GM18867 (cell line): ENCODE measurements around the gene PDAP1.
A peak's percentile ranks its signal among the peaks of the same experiment; 100 is the strongest.
"Not testable (repeated sequence)": the region's sequence is repeated elsewhere in the genome, so short reads cannot be mapped to it uniquely, and the experiment has no call there.

ENCODE experiments used
- ATAC-seq: cut with Tn5 transposase; IDR thresholded peaks from one replicate; pipeline ENCODE4 v1.9.1; 2021; ENCODE audit warnings: mild to moderate bottlenecking, moderate library complexity; ENCODE audit not compliant: unreplicated experiment

The PDAP1 gene

GRCh38 chr7:99428972-99429566 lies 20.7 kb upstream of the PDAP1 start:
- ATAC-seq: no peak

GRCh38 chr7:99424932-99425730 lies 16.7 kb upstream of the PDAP1 start:
- ATAC-seq: no peak

- no peak for ATAC-seq
These were observed 14.2 kb upstream of the PDAP1 start for GRCh38 chr7:99422625-99423024.

- no peak for ATAC-seq
These were observed 13.8 kb upstream of the PDAP1 start for GRCh38 chr7:99422186-99422585.

GRCh38 chr7:99420986-99421385 lies 12.6 kb upstream of the PDAP1 start:
- no peak for ATAC-seq

- no peak for ATAC-seq
These were observed 11.8 kb upstream of the PDAP1 start for GRCh38 chr7:99420213-99420612.

- ATAC-seq: no peak
These were observed 11.1 kb upstream of the PDAP1 start for GRCh38 chr7:99419323-99420021.

- no peak for ATAC-seq
These were observed 9.9 kb upstream of the PDAP1 start for GRCh38 chr7:99418260-99418659.

- not testable (repeated sequence) for ATAC-seq
These were observed 7.2 kb upstream of the PDAP1 start for GRCh38 chr7:99415513-99416127.

- no peak for ATAC-seq
These were observed 2.2 kb upstream of the PDAP1 start for GRCh38 chr7:99410635-99411034.

GRCh38 chr7:99409806-99410205 lies 1.4 kb upstream of the PDAP1 start:
- ATAC-seq: no peak

- peak; percentile 8 for ATAC-seq
These were observed 785 bp upstream of the PDAP1 start for GRCh38 chr7:99409192-99409572.

- peak; percentile 4 for ATAC-seq
These were observed 472 bp downstream of the PDAP1 start for GRCh38 chr7:99407872-99408378.

GRCh38 chr7:99406557-99406956 lies 1.8 kb downstream of the PDAP1 start:
- ATAC-seq: no peak

GRCh38 chr7:99404977-99405320 lies 3.4 kb downstream of the PDAP1 start:
- no peak for ATAC-seq

- no peak for ATAC-seq
These were observed 4.0 kb downstream of the PDAP1 start for GRCh38 chr7:99404235-99404976.

GRCh38 chr7:99403764-99404163 lies 4.6 kb downstream of the PDAP1 start:
- no peak for ATAC-seq

- no peak for ATAC-seq
These were observed 5.5 kb downstream of the PDAP1 start for GRCh38 chr7:99402854-99403253.

GRCh38 chr7:99399597-99399996 lies 8.8 kb downstream of the PDAP1 start:
- ATAC-seq: no peak

- no peak for ATAC-seq
These were observed 9.4 kb downstream of the PDAP1 start for GRCh38 chr7:99398891-99399445.
